Dermis blood vessel endothelial cell (primary cell): ENCODE results near the gene LGR6. TPM values are rescaled to one million over a fixed set of nuclear protein-coding genes. Genes with fewer than 3 reads are reported as not detected.

Experiments used
- DNase-seq: peaks from one replicate; pipeline ENCODE4 v3.0.0; 2010
- total RNA-seq: library from RNA; depleted of rRNA; stranded (reverse); fragments of >200 nt; gene quantifications from 2 replicates; pipeline ENCODE4 v1.2.3, GENCODE V29; 2014

LGR6 gene
- total RNA-seq, 1 donor from 2014 or later, result not detected

DNA sequence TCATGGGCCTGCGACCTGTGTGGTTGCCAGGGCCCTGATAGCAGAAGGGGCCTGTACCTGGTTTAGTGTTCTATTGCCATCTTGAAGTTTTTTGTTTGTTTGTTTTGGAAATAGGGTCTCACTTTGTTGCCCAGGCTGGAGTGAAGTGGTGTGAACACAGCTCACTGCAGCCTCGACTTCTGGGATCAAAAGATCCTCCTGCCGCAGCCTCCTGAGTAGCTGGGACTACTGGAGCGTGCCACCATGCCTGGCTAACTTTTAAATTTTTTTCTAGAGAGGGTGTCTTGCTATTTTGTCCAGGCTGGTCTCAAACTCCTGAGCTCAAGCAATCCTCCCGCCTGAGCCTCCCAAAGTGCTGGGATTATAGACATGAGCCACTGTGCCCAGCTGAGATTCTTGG, 75.2 kb downstream of the LGR6 start:
- no peak for DNase-seq

DNA sequence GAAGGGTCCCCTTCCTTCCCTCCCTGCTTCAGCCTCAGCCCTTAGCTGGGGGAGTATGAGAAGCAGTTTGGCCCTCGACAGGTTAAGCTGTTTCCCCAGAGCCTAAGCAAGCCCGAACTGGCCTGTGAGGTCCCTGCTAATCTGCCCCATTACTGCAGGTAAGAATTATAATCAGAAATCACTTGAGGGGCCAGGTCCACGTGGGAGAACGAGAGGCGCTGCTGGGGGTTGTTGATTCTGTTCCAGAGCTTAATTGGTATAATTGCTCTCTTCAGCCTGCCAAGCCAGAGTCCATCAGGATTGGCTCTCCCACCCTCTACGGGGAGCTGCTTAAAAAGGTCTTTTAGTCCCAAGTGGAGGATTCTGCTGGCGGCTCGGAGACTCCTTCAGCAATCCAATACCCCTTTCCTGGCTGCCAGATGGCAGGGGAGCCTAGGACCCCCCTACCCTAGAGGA, 77.3 kb downstream of the LGR6 start:
- no peak for DNase-seq

DNA sequence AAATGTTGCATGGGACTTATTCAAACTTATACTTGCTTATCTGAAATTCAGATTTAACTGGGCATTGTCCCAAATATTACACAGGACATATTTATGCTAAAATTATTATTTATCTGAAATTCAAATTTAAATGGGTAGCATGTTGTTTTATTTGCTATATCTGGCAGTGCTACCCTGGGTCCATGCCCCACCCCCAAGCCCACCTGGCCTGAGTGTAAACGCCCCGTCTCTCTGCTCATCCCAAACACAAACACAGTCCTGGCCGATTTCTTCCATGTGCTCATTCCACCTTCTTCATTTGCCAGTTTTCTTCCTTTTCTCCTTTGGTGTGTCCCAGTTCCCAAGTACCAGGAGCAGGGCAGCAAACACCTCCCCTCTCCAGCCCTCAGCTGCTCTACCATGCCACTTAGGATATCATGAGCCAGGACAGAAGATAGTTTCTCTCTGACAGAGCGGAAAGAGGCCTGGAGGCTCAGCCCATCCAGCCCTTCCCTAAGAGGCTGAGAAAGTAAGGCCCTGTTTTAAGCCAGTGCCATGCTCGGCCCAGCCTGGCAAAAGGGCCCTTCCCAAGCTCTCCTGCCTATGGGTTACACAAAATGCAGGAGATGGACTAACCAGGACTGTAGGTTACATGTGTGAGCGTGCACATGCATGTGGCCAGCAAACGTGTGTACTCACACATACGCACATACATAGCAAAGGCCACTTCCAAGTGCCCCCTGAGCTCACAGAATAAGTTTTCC, 78.7 kb downstream of the LGR6 start:
- DNase-seq, result no peak

DNA sequence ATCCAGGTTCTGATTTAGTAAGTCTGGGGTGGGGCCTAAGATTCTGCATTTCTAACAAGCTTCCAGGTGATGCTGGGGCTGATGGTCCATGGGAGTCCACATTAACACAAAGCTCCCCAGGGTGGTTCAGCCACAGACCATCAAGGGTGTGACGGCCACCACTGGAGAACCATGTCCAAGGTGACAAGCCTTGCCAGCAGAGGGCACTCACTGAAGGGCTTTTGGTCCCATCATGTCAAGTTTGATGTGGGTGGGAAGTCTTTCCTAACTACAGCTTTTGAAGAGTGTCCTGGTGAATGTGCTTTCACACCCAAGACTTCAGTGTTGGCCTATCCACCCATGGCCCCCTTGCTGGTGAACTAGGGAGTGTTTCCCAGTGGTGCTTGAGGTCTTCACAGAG, 81.0 kb downstream of the LGR6 start:
- peak; percentile 80 for DNase-seq

DNA sequence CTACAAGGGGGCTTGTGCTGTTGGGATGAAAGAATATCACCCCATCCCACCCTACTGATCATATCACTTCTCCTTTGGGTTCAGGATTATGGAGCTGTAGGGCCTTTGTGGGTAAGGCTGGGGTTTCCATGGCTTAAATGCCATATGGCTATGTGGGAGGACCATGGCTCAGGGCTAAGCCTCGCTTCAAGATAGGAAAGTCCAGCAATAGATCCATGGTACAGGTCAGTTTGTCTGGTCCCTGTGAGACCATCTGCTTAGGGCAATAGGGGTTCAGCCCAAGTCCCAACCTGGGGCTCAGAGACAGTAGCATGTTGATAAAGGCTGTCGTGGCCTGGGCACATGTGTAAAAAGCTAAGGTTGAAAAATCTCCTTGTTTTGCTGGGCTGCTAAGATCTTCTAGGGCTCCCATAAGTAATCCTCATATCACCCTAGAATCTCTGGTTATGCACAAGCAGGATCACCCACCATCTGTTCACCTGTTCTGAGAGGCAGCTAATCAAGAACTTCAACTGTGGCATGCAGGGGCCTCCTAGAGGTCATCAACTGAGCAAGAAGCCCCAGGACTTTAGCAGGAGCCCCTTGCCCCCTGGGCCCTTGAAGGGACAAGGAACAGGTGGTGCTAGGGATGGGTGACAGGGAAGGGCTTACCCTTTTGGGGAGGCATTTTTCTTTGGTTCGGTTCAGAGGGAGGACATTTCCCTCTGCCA, 81.6 kb downstream of the LGR6 start:
- DNase-seq, result no peak

DNA sequence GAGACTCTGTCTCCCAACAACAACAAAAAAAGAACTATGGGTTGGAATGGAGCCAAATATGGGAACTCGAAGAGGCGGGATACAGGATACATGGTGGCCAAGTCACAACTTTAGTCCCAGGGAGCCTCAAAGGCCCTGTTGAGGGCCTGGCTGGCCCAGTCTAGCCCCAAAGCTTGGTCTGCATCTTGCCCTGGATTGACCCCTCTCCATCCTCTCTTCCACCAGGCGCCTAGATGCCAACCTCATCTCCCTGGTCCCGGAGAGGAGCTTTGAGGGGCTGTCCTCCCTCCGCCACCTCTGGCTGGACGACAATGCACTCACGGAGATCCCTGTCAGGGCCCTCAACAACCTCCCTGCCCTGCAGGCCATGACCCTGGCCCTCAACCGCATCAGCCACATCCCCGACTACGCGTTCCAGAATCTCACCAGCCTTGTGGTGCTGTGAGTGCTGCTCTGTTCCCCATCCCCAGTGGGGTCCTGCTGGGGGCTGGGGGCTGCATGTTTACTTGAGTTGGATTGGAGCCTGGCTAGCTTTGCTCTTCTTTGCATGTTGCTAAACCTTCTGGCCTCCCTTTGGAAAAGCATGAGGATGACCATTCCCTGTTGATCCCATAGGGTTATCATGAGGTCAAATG, 82.6 kb downstream of the LGR6 start:
- no peak for DNase-seq

DNA sequence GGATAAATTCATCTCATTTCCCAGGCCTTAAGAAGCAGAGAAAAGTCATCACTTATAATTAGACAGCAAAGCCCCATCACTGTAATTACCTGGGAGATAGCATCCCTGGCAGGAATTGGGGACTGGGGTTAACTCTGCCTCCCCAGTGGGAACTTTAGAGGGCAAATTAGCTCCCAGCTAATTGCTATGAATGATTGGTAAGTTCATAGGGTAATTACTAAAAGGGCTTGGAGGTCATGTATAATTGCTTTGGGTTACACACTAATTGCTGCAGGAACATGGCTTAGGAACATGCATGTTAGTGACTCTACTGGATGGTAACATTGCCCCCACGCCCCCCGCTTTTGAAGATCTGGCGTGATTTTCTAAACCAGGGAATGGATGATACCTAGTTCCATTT, 83.3 kb downstream of the LGR6 start:
- no peak for DNase-seq

DNA sequence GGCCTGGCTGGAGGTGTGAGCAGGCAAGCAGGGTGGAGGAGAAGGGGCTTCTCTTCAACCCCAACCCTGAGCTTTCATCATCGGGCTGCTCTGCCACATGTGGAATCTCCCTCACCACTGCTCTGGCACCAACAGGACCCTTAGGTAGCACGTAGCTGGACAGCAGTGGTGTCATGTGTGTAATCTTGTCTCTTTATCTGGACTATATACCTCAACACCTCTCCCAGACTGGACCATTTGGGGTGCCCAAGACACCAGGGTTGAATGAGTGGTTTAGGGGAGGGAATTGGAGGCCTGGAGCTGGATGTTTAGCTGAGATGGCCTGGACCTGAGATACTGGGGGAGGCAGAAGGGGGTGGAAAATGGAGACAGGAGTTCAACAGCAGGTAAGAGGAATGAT, 85.2 kb downstream of the LGR6 start:
- no peak for DNase-seq

DNA sequence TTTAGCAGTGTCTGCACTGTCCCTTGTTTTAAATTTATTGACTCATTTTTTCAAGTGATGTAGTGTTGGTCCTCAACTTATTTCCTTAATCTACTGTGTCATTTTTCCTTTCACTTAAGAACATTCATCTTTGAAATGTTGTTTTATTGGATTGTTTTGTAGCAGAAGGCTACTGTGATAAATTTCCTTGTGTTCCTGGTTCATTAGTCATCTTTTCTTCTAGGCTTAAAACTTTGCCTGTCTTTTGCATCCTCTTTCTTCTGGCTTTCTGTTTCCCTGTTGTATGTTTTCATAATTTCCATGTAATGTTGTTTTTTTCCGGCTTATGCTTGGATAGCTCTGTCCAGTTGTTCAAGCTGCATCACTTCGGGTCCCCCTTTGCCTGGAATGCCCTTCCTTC, 86.2 kb downstream of the LGR6 start:
- peak; percentile 56 for DNase-seq

DNA sequence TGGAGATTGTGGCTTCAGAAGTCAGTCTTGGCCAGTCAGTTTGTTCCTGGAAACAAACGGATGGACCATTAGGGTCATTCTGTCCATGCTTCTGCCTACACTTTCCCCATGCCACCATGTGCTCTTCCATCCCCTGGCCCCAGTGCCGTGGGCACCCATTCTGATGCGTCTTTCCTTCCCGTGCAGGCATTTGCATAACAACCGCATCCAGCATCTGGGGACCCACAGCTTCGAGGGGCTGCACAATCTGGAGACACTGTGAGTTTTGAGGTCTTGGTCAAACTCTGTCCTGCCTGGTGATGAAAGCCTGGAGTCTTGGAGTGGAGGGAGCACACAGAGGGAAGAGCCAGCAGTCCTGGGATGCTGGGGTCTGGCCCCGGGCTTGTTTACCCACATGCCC, 87.0 kb downstream of the LGR6 start:
- DNase-seq, result no peak

DNA sequence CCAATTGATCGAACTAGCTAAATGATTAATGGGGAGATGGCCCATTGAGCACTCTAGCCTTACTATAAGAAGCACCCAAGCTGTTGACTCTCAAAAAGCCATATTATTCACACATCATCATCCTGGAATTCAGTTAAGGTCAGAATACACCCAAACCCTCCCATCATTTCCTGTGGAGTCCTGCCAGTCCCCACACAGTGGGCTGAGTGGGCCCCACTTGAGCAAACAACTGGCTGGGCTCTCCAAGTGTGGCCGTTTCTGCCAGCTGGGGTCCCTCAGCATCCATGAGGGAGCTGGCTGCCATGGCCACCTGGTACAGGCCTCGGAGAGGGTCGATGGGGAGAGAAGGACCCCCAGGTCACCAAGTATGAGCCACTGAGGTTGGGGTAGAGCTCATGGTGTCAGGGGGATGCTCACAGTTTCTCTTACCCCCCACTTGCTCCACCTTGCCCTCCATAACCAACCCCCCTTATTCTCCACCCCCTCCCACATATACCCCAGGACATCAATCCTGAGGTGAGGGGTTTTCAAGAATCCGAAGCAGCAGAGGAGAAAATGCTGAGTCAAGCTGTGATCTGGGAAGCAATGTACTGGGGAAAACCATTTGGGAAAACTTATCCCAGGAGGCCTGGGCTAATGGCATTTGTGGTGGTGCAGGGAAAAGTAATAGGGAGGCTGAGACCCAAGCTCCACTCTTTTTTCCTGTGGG, 87.9 kb downstream of the LGR6 start:
- DNase-seq, result peak; percentile 68

DNA sequence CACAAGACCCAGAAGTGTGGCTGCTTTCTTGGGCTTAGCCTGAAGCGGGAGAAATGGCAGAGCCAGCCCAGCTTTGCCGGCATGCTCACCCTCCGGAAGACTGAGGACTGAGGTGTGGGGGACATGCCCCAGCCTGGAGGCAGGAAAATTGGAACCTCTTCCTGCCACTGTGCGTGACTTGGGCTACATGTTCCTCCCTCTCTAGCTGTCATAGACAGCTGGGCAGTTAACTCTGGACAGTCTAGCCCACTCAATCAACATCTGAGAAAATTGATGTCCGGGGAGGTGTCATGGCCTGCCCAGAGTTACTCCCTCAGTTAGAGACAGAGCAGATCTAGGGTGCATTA, 88.4 kb downstream of the LGR6 start:
- no peak for DNase-seq

DNA sequence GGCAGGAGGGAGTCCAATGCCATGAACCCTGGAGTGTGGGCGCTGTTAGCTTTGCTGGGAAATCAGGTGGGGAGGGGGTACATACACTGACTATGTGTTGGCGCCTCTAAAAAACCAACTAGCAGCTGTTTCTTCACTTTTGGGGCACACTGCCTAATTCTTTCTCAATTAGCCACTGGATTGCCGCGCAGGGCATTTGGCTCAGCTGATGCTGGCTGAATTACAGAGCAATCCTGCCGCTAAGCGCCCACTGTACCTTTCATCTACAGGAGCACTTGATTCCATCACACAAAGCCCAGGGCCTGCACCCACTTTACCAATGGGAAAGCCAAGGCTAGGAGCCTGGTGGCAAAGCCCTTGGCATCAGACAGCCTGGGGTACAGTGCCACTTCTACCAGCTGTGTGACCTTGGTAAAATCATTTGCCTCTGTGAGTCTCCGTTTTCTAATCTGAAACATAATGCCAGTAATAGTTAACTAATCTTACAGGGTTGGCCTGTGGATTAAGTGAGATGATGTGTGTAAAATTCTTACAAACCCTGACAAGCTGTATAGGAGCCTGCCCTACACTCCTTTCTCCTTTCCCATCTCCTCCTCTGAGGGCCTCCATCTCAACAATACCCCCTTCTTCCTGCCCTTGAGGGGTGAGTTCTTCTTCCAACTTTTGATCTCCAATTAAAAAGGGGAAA, 89.1 kb downstream of the LGR6 start:
- DNase-seq, result no peak

DNA sequence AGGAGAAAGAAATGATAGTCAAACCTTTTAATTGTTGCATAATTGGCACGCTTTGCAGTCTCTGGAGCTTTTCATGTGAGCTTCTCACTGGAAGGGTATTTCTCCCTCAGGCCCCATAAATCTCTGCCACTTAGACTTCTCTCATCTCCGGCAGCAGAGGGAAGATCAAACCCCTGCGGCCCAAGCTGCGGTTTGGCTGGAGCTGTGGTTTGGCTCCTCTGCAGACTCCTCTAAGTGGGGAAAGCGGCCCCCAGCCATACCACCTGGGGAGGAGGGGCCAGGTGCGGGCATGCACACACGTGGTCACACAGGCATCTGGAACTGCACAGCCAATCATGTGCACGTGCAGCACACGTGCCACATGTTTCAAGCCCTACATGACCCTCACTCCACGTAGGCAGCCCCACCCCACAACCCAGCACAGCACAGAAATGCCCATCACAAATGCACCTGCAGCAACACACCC, 89.8 kb downstream of the LGR6 start:
- DNase-seq, result no peak

DNA sequence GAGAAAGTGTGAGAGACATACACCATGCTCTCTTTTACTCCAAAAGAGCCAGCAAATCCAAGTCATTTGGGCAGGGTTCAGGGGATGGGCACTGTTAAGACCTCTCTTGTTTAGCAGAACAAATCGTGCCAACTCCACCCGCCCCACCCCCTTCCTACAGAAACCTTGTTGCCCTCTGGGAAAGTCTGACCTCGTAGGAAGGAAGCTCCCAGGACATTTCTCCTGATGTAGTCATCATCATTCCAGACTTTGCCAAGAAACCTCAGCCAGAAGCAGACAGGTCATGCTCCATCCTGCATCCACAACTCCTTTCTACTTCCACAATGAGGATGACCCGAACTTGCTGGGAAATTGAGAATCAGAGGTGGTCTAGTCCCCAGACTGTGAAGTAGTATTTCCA, 90.4 kb downstream of the LGR6 start:
- DNase-seq, result peak; percentile 69

DNA sequence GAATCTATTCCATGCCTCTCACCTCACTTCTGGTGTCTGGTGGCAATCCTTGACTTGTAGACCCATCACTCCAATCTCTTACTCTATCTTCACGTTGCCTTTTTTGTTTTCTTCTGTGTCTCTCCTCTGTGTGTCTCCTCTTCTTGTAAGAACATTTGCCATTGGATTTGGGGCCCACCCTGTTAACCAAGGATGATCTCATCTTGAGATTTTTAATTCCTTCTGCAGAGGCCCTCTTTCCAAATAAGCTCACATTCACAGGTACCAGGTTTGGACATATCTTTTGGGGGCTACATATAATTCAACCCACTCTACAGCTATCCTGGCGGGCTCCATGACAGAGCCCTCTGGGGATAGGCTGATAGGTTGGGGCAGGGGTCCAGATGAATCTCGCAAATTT, 92.3 kb downstream of the LGR6 start:
- DNase-seq, result no peak

DNA sequence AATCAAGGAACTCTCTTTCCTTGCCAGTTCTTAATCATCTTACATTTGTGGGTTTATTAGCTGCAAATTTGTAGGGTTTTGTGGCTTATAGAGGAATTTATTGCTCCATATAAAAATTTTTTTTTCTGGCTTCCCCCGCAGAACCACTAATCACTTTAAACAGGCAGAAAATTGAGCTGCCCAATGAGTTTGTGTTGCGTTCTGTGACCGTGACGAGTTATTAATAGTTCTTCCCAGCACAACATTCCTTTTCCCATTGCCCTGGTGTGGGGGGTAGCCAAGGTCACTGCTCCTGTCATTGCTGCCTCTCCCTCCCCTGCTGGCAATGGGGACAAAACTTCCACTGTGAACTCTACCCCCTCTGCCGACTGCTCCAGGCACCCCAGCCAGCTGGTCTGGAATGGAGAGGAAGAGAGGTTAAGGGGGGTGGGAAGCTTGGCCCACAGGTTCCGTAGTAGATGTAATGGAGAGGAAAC, 93.1 kb downstream of the LGR6 start:
- peak; percentile 65 for DNase-seq

DNA sequence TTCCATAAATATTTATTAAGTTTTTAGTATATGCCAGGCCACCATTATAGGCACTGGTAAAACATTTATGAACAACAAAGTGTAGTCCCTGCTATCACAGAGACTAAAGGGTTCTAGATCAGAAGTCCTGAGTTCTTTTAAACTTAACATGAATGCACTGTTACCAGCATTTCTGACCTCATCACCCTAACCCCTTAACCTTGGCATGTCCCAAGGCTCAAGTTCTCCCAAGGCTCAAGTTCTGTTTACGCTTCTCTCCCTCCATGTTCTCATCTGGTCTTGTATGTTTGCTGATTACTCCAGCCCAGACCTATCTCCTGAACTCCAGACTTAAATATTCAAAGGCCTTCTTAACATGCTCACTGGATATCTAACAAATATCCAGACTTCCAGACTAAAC, 93.6 kb downstream of the LGR6 start:
- DNase-seq, result no peak

DNA sequence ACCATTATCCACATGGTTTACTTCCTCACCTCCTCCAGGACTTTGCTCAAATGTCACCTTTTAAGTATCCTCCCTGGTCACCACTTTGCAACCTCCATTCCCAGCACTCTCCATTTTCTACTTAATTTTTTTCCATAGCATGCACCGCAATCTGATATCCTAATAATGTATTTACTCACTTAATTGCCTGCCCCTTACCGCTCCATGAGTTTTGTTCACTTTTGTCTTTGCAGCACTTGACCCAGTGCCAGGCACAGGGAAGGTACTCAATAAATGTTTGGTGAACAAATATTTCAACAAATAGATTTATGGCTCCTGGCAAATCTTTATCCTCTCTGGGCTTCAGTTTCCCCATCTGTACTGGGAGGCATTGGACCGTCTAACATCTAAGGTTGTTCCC, 94.6 kb downstream of the LGR6 start:
- DNase-seq, result no peak

DNA sequence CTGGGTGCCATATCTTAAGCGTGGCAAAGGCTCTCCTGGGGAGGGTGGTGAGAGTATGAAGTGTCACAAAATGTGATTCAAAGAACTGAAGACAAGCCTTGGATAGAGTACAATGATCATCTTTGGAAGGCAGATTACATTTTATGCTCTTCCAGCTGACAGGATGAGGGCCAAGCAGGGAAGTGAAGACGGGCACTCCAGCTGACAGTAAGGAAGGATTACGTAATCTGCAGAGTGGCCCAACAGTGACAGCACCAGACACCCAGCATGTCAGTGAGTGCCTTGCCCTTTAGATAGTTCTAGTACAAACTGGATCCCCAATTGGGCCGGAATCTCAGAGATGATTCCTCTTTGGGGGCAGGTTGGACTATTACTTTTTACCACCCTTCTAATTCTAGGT, 95.4 kb downstream of the LGR6 start:
- DNase-seq, result no peak

DNA sequence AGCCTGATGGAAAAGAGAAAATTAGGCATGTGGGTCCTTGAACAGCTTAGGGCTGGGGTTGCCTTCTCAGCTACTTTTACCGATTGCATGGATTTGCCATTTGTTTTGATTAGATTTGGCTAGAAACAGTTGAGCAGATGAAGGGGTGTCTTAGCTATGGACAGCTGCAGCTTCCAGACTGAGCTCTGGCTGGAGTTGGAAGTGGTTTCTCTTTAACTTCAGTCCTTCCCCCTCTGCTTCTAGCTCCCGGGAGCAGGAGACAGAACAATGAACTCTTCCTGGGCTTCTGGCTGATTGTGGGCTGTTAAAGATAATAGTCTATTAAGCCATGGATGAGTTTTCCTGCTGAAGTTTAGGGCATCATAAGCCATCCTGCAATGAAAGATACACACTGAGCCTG, 97.4 kb downstream of the LGR6 start:
- DNase-seq, result no peak

DNA sequence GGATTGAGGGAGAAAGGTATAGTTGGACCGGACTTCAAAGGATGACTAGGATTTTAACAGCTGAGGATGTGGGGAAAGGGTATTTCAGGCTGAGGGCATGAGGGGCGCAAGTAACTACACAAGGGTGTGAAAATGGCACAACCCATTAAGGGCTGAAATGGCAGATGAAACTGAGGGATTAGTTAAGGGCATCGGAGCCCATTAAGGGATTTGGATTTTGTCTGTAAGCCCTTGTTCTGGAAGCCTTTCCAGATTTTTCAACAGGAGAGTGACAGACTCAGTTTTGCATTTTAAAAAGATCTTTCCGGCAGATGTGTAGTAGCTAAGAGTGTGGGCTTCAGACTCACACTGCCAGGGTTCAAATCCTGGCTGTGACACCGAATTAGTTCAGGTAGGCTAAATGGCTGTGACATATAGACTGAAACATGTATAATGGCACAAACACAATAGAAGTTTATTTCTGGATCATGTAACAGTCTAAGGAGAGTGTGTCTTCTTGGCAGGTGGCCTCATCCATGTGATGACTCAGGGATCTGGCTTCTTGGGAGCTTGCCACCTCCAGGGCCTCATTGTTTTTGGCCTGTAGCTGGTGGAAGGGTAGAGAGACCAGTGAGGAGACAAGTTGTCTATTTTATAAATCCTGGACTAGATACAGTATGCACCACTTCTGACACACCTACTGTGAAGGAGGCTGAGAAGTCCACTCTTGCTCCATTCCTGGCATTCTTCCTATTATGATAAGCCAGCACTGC, 98.5 kb downstream of the LGR6 start:
- peak; percentile 82 for DNase-seq
